ENCODE measurements around the gene ENTPD6. TPM values are rescaled to one million over a fixed set of nuclear protein-coding genes. Genes with fewer than 3 reads are reported as not detected.
"Not testable (repeated sequence)": the region's sequence is repeated elsewhere in the genome, so short reads cannot be mapped to it uniquely, and the experiment has no call there.

Gene ENTPD6
- total and polyA plus RNA-seq, 2 of the 4 experiments (the other 2 are of a cell fraction), result 61.1 to 98.6 TPM

DNA sequence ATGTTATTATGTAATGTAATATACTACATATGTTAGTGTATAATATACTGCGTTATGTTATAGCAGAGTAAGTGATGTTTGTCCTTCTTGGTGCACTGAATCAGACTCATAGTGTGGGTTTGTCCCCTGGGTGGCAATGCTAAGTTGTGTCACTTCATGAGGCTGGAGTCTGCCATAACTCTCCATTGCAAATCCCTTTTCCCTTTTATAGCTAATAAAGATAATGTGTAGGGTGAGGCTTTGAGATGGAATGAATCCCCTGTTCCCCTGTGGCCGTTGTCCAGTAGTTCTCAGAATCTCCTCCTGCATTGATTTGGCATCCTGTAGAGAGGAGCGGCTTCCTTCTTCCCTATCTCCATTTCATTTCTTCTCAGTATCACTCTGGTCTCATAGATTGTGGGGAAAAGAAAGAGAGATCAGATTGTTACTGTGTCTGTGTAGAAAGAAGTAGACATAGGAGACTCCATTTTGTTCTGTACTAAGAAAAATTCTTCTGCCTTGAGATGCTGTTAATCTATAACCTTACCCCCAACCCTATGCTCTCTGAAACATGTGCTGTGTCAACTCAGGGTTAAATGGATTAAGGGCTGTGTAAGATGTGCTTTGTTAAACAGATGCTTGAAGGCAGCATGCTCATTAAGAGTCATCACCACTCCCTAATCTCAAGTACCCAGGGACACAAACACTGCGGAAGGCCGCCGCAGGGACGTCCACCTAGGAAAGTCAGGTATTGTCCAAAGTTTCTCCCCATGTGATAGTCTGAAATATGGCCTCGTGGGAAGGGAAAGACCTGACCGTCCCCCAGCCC is 45.5 kb downstream of the ENTPD6 start:
- H3K27me3 ChIP-seq (ENCODE audit: control insufficient read depth, insufficient read depth, low read length); in situ Hi-C loops (cut with MboI; ENCODE audit: low sequenced_read_pairs); CTCF ChIA-PET; H3K27ac ChIP-seq (ENCODE audit: insufficient read depth, low read length); H4K5ac ChIP-seq (ENCODE audit: low read depth, low read length); H2BK5ac ChIP-seq (ENCODE audit: low read depth, low read length, poor library complexity, severe bottlenecking); intact Hi-C loops (cut with micrococcal nuclease); H3K4me3 ChIP-seq (ENCODE audit: insufficient read depth, low read depth, low read length); ATAC-seq (ENCODE audit: low read depth); POLR2A ChIA-PET (ENCODE audit: unreplicated experiment); H2BK15ac ChIP-seq (ENCODE audit: low read depth, low read length); H3K36me3 ChIP-seq (ENCODE audit: control insufficient read depth, insufficient read depth, low read length); H3K56ac ChIP-seq (ENCODE audit: extremely low read depth, insufficient read depth, low read length); H3K4me2 ChIP-seq (ENCODE audit: low read depth, low read length); H3K9ac ChIP-seq (ENCODE audit: low read depth, low read length); H2AFZ ChIP-seq (replicated peaks; ENCODE audit: low read length, poor library complexity); DNase-seq; H3K9me3 ChIP-seq (ENCODE audit: control insufficient read depth, insufficient read depth, low read length); H4K20me1 ChIP-seq (ENCODE audit: insufficient read depth, low read length); BruUV-seq (replicated peaks); dilution Hi-C loops (cut with HindIII; ENCODE audit: low sequenced_read_pairs, unreplicated experiment); H2AK9ac ChIP-seq (replicated peaks; ENCODE audit: low read depth, low read length, poor library complexity); H3K18ac ChIP-seq (ENCODE audit: low read depth, low read length): not testable (repeated sequence)
- Histone ChIP-seq H3K4me1 (ENCODE audit: control insufficient read depth, insufficient read depth, low read length) (peaks cover 16% of the 10 kb centered on the region), H3K14ac (replicated peaks; ENCODE audit: low read depth, low read length) (peak overlapping the region; percentile 75), H3K23ac (ENCODE audit: low read depth, low read length) (peak overlapping the region; percentile 6; the same call in 1 of the 2 replicates), H4K8ac (ENCODE audit: low read depth in 2 of 2, low read length in 2 of 2) (0 out of 4 replicates have a peak overlapping the region, but pooled peaks of 1 of the 2 experiments have one; percentile 28), H4K91ac (ENCODE audit: insufficient read depth, low read depth, low read length) (peak overlapping the region; percentile 40), H3K79me1 (ENCODE audit: low read depth in 1 of 2, low read length in 2 of 2) (peaks cover 0 to 19% of the 10 kb centered on the region in 2 experiments; a peak in 2 of 4 replicates), H3K4ac (ENCODE audit: low read depth, low read length) (peak overlapping the region; percentile 54), H2AK5ac (ENCODE audit: low read depth, low read length) (peak overlapping the region; percentile 75), H2BK20ac (ENCODE audit: low read depth, low read length) (peak overlapping the region; percentile 80; the same call in 1 of the 2 replicates), H2BK120ac (ENCODE audit: low read depth, low read length) (peak overlapping the region; percentile 83), H3K9me1 (ENCODE audit: insufficient read depth, low read length) (peaks cover 37% of the 10 kb centered on the region)
- WGBS, 2 experiments (ENCODE audit: extremely low coverage in 2 of 2, insufficient read length in 1 of 2), result 50% methylated on average over 2 of the region's 9 CpGs; no CpG with 5 or more reads in 1 of the 2 experiments

DNA sequence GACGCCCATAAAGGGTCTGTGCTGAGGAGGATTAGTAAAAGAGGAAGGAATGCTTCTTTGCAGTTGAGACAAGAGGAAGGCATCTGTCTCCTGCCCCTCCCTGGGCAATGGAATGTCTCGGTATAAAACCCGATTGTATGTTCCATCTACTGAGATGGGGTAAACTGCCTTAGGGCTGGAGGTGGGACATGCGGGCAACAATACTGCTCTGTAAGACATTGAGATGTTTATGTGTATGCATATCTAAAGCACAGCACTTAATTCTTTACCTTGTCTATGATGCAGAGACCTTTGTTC is 46.1 kb downstream of the ENTPD6 start:
- H2BK5ac ChIP-seq (ENCODE audit: low read depth, low read length, poor library complexity, severe bottlenecking); DNase-seq; H2AK5ac ChIP-seq (ENCODE audit: low read depth, low read length); H2AK9ac ChIP-seq (replicated peaks; ENCODE audit: low read depth, low read length, poor library complexity); H3K9me3 ChIP-seq (ENCODE audit: control insufficient read depth, insufficient read depth, low read length); H2BK15ac ChIP-seq (ENCODE audit: low read depth, low read length); ATAC-seq (ENCODE audit: low read depth); H4K20me1 ChIP-seq (ENCODE audit: insufficient read depth, low read length); H3K36me3 ChIP-seq (ENCODE audit: control insufficient read depth, insufficient read depth, low read length); H3K9ac ChIP-seq (ENCODE audit: low read depth, low read length); H3K18ac ChIP-seq (ENCODE audit: low read depth, low read length); dilution Hi-C loops (cut with HindIII; ENCODE audit: low sequenced_read_pairs, unreplicated experiment); H3K23ac ChIP-seq (ENCODE audit: low read depth, low read length); CTCF ChIA-PET; H3K14ac ChIP-seq (replicated peaks; ENCODE audit: low read depth, low read length); H2AFZ ChIP-seq (replicated peaks; ENCODE audit: low read length, poor library complexity); H3K4me3 ChIP-seq (ENCODE audit: insufficient read depth, low read depth, low read length); H3K56ac ChIP-seq (ENCODE audit: extremely low read depth, insufficient read depth, low read length); H4K8ac ChIP-seq (ENCODE audit: low read depth in 2 of 2, low read length in 2 of 2); H3K27ac ChIP-seq (ENCODE audit: insufficient read depth, low read length); intact Hi-C loops (cut with micrococcal nuclease); H3K27me3 ChIP-seq (ENCODE audit: control insufficient read depth, insufficient read depth, low read length); H2BK20ac ChIP-seq (ENCODE audit: low read depth, low read length); in situ Hi-C loops (cut with MboI; ENCODE audit: low sequenced_read_pairs); H3K4ac ChIP-seq (ENCODE audit: low read depth, low read length); H4K5ac ChIP-seq (ENCODE audit: low read depth, low read length); H3K4me2 ChIP-seq (ENCODE audit: low read depth, low read length); BruUV-seq (replicated peaks); POLR2A ChIA-PET (ENCODE audit: unreplicated experiment): not testable (repeated sequence)
- Histone ChIP-seq H2BK120ac (ENCODE audit: low read depth, low read length) (peak overlapping the region; percentile 38; the same call in 1 of the 2 replicates), H3K79me1 (ENCODE audit: low read depth in 1 of 2, low read length in 2 of 2) (peaks cover 0 to 19% of the 10 kb centered on the region in 2 experiments; a peak in 2 of 4 replicates), H3K4me1 (ENCODE audit: control insufficient read depth, insufficient read depth, low read length) (peaks cover 16% of the 10 kb centered on the region), H3K9me1 (ENCODE audit: insufficient read depth, low read length) (peaks cover 37% of the 10 kb centered on the region), H4K91ac (ENCODE audit: insufficient read depth, low read depth, low read length) (peak overlapping the region; percentile 40; the same call in 1 of the 2 replicates)
- WGBS, 2 experiments (ENCODE audit: extremely low coverage in 2 of 2, insufficient read length in 1 of 2), result 0% methylated on average over 1 of the region's 4 CpGs; no CpG with 5 or more reads in 1 of the 2 experiments

All from IMR-90 (cell line).